CD4-positive, alpha-beta T cell (primary cell): Measurements from ENCODE around the gene TUBB1. TPM values are rescaled to one million over a fixed set of nuclear protein-coding genes. Genes with fewer than 3 reads are reported as not detected.

Experiments
- ATAC-seq: fragments of 200-7000 bp; cut with Tn5 transposase; one replicate; pipeline ENCODE4 v1.10.0; 2022; ENCODE audit warnings: mild to moderate bottlenecking; ENCODE audit not compliant: poor library complexity
- CTCF ChIA-PET: fragments of 350-600 bp; sonication (Branson Sonifier 250); formaldehyde crosslinking; loops from one replicate; lab custom pipeline; 2021; ENCODE audit warnings: antibody characterized with exemption, inconsistent platforms; lab: Charles Lee
- POLR2A ChIA-PET: fragments of 350-600 bp; sonication (Branson Sonifier 250); formaldehyde crosslinking; loops from one replicate; lab custom pipeline; 2021; ENCODE audit warnings: antibody characterized with exemption, inconsistent platforms; lab: Charles Lee
- DNase-seq, 14 experiments: peaks; one replicate each; pipeline ENCODE4 v3.0.0-alpha.2; 2013 to 2020; ENCODE audit warnings: mixed read lengths in 2 of 14
- H3K27ac ChIP-seq, 2 donors: one replicate each; pipeline versions ENCODE4 v1.5.1 to v1.7.0; 2013; ENCODE audit warnings: low read length in 2 of 2, low read depth in 1 of 2, mild to moderate bottlenecking in 1 of 2
- H3K27me3 ChIP-seq, 2 experiments: 1 replicate in 1 of 2; 2 replicates in 1 of 2; pipeline versions ENCODE4 v1.6.1 to v1.7.0; 2013; ENCODE audit warnings: low read length in 2 of 2, control low read depth in 1 of 2, mild to moderate bottlenecking in 1 of 2, moderate library complexity in 1 of 2; ENCODE audit not compliant: insufficient read depth in 2 of 2, control insufficient read depth in 1 of 2
- H3K36me3 ChIP-seq: one replicate; pipeline ENCODE4 v1.6.1; 2013; ENCODE audit warnings: low read length, control low read depth; ENCODE audit not compliant: insufficient read depth
- H3K4me1 ChIP-seq: one replicate; pipeline ENCODE4 v1.6.1; 2013; ENCODE audit warnings: low read length, control low read depth; ENCODE audit not compliant: insufficient read depth
- H3K4me3 ChIP-seq: one replicate; pipeline ENCODE4 v1.5.1; 2013; ENCODE audit warnings: mild to moderate bottlenecking, low read length, moderate library complexity
- H3K9me3 ChIP-seq, 2 experiments: 1 replicate in 1 of 2; 2 replicates in 1 of 2; pipeline versions ENCODE4 v1.6.1 to v1.7.0; 2013; ENCODE audit warnings: low read length in 2 of 2, mild to moderate bottlenecking in 2 of 2, control low read depth in 1 of 2, moderate library complexity in 1 of 2; ENCODE audit not compliant: control insufficient read depth in 1 of 2, insufficient read depth in 1 of 2
- H3K27ac Mint-ChIP-seq: one replicate; pipeline ENCODE4 v1.8.0; 2020; ENCODE audit warnings: mixed read lengths
- H3K27me3 Mint-ChIP-seq: one replicate; pipeline ENCODE4 v1.8.0; 2021; ENCODE audit warnings: mixed read lengths
- H3K36me3 Mint-ChIP-seq: one replicate; pipeline ENCODE4 v1.8.0; 2021; ENCODE audit warnings: low read depth, mixed read lengths
- H3K4me1 Mint-ChIP-seq: one replicate; pipeline ENCODE4 v1.8.0; 2021; ENCODE audit warnings: low read depth, mixed read lengths
- H3K4me3 Mint-ChIP-seq: one replicate; pipeline ENCODE4 v1.8.0; 2020; ENCODE audit warnings: mild to moderate bottlenecking, mixed read lengths
- H3K9me3 Mint-ChIP-seq: one replicate; pipeline ENCODE4 v1.8.0; 2020; ENCODE audit warnings: mixed read lengths
- intact Hi-C, 2 experiments: fragments of 100-400 bp; cut with DNase I in 1 of 2; cut with micrococcal nuclease in 1 of 2; formaldehyde crosslinking; loops; one replicate each; pipeline versions ENCODE4 v1.15.1 to v1.9.0; 2023 to 2025; cut with DNase I, micrococcal nuclease
- total RNA-seq, 174 experiments: library from RNA in 2 of 174; stranded (reverse) in 2 of 174; gene quantifications; one replicate each; pipeline ENCODE4 v1.2.3 and lab custom pipeline; 2021 to 2026
- TF ChIP-seq, protein P1 (sequence below): fragments of 200-600 bp; IDR thresholded peaks from one replicate; pipeline ENCODE4 v1.8.0; 2022; ENCODE audit warnings: antibody characterized with exemption, mild to moderate bottlenecking

Gene TUBB1
- total RNA-seq, 2 experiments from 2014 or later, result 0.11 to 0.17 TPM

DNA sequence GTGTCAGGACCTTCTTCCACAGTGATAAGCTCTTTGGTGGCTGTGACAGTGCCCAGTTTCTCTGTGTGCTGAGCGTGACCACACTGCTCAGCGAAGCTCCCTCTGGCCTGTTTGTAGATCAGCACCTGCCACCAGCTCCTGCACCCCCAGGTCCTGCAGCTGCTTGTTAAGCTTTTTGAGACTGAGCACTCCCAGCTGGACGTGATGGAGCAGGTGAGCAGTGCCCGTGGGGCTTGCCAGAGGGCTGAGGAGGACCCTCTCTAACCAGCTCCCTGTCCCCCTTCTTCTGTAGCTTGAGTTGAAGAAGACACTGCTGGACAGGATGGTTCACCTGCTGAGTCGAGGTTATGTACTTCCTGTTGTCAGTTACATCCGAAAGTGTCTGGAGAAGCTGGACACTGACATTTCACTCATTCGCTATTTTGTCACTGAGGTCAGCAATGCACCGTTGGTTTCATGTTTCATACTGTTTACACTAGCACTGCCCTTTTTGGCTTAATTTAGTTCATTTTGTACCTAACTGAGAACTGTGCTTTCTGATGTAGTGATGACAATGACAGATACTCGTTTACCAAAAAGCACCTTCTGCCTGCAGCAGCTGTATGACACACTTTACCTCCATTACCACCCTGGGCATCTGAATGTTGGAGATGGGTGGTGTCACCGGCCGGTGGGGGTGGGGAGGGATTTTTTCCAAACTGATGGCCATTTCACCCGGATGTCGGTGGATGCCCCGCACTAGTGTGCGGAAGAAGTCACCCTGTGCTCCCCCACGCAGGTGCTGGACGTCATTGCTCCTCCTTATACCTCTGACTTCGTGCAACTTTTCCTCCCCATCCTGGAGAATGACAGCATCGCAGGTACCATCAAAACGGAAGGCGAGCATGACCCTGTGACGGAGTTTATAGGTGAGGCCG, 25.6 kb upstream of the TUBB1 start:
- H3K27ac ChIP-seq, result no peak overlapping the region
- peaks cover 90% of the 10 kb centered on the region for H3K36me3 Mint-ChIP-seq

DNA sequence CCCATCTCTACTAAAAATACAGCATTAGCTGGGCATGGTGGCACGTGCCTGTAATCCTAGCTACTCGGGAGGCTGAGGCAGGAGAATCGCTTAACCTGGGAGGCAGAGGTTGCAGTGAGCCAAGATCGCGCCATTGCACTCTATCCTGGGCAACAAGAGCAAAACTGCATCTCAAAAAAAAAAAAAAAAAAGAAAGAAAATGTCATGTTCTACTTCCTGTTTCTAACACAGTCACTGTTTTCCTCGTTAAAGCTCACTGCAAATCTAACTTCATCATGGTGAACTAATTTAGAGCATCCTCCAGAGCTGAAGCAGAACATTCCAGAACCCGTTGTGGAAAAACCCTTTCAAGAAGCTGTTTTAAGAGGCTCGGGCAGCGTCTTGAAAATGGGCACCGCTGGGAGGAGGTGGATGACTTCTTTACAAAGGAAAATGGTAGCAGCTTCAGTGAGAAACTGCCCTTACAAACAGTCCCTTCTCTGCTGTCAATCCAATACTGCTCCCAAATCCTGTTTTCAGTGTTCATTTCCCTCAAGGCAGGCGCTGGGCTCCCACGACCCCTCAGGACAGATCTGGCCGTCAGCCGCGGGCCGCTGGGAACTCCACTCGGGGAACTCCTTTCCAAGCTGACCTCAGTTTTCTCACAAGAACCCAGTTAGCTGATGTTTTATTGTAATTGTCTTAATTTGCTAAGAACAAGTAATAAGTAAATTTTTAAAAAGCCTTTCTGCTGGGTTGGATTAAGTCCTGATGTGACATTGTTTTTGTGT, 24.7 kb upstream of the TUBB1 start:
- peaks cover 80% of the 10 kb centered on the region for H3K36me3 Mint-ChIP-seq
- POLR2A ChIA-PET, result interaction anchor here (0.8 kb wide), 1 partner anchor 406 kb away, joined by 3 read pairs; no protein-coding TSS in a partner anchor
- H3K4me3 ChIP-seq, result no peak overlapping the region
- no peak overlapping the region for H3K4me3 Mint-ChIP-seq
- intact Hi-C loops, result no loop called here
- TF ChIP-seq, protein P1, sequence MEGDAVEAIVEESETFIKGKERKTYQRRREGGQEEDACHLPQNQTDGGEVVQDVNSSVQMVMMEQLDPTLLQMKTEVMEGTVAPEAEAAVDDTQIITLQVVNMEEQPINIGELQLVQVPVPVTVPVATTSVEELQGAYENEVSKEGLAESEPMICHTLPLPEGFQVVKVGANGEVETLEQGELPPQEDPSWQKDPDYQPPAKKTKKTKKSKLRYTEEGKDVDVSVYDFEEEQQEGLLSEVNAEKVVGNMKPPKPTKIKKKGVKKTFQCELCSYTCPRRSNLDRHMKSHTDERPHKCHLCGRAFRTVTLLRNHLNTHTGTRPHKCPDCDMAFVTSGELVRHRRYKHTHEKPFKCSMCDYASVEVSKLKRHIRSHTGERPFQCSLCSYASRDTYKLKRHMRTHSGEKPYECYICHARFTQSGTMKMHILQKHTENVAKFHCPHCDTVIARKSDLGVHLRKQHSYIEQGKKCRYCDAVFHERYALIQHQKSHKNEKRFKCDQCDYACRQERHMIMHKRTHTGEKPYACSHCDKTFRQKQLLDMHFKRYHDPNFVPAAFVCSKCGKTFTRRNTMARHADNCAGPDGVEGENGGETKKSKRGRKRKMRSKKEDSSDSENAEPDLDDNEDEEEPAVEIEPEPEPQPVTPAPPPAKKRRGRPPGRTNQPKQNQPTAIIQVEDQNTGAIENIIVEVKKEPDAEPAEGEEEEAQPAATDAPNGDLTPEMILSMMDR, result no peak
- no peak overlapping the region for H3K27ac Mint-ChIP-seq
- ATAC-seq (no peak), DNase-seq (no peak)
- no peaks in the 10 kb centered on the region for H3K9me3 ChIP-seq
- H3K4me1 ChIP-seq, result no peaks in the 10 kb centered on the region
- no peak overlapping the region for H3K27ac ChIP-seq
- no peaks in the 10 kb centered on the region for H3K27me3 Mint-ChIP-seq
- no peaks in the 10 kb centered on the region for H3K27me3 ChIP-seq
- peaks cover 7% of the 10 kb centered on the region for H3K4me1 Mint-ChIP-seq
- peaks cover 73% of the 10 kb centered on the region for H3K36me3 ChIP-seq
- CTCF ChIA-PET, result interaction anchor here (0.5 to 0.8 kb wide), 2 partner anchors 108 to 391 kb away, joined by 3 to 5 read pairs; no protein-coding TSS in a partner anchor
- no peaks in the 10 kb centered on the region for H3K9me3 Mint-ChIP-seq

More for the DNA sequence above, 25.6 kb upstream of the TUBB1 start:
- POLR2A ChIA-PET, result interaction anchor here (0.8 kb wide), 1 partner anchor 407 kb away, joined by 3 read pairs; no protein-coding TSS in a partner anchor
- Mint-ChIP-seq H3K4me3 (no peak overlapping the region), H3K4me1 (peaks cover 7% of the 10 kb centered on the region), H3K27me3 (no peaks in the 10 kb centered on the region), H3K9me3 (no peaks in the 10 kb centered on the region), H3K27ac (no peak overlapping the region)
- Histone ChIP-seq H3K36me3 (peaks cover 83% of the 10 kb centered on the region), H3K4me1 (no peaks in the 10 kb centered on the region), H3K9me3 (no peaks in the 10 kb centered on the region), H3K4me3 (no peak overlapping the region), H3K27me3 (no peaks in the 10 kb centered on the region)
- intact Hi-C loops, result no loop called here
- DNase-seq (no peak), ATAC-seq (no peak)
- TF ChIP-seq, protein P1, result no peak
- CTCF ChIA-PET, result no interaction called here

DNA sequence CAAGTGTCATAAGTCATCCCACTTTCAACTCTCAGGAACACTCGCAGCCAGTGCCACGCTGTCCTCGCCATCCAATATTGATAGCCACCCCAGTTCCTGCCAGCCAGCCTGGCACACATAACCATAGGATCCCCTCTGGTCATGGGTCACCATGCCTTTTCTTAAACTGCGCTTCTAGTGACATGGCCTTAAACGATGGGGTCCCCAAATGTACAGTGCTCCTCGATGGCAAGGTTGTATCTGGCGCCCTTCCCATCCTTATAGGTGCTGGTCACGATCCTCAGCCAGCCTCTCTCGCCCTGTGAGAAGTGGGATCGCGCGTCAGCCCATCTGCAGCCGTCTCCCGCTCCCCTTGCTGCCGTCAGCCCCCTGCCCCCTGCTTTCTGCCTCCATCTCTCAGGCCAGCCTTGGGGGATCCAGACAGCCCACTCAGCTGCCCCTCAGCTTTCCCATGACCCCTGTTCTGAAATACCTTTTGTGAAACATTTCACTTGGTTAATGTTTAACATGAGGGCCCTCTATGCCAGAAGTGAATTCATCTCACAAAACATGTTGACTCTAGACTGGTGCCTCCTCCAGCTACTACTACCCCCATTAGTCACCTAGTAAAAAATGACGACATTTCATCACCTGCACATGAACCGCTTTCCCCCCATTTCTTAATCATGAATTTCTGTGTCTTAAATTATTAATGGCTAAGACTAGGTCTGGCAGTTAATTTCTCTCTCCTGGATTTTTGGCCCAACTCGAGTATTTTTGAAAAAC, 23.6 kb upstream of the TUBB1 start:
- Mint-ChIP-seq H3K9me3 (no peaks in the 10 kb centered on the region), H3K4me3 (no peak overlapping the region), H3K4me1 (peaks cover 7% of the 10 kb centered on the region), H3K27ac (peak overlapping the region; percentile 47), H3K36me3 (peaks cover 73% of the 10 kb centered on the region), H3K27me3 (no peaks in the 10 kb centered on the region)
- Histone ChIP-seq H3K4me1 (no peaks in the 10 kb centered on the region), H3K27me3 (no peaks in the 10 kb centered on the region), H3K36me3 (peaks cover 63% of the 10 kb centered on the region), H3K27ac (no peak overlapping the region), H3K4me3 (no peak overlapping the region), H3K9me3 (no peaks in the 10 kb centered on the region)
- ATAC-seq (no peak), DNase-seq (no peak)
- ChIA-PET CTCF (no interaction called here), POLR2A (interaction anchor here (1.4 kb wide), 1 partner anchor 10 kb away, joined by 4 read pairs; no protein-coding TSS in a partner anchor)
- TF ChIP-seq, protein P1, result no peak
- intact Hi-C loops, result no loop called here
